Measurements from ENCODE around the gene MPZ. TPM values are rescaled to one million over a fixed set of nuclear protein-coding genes. Genes with fewer than 3 reads are reported as not detected.

MPZ gene
- total and polyA plus RNA-seq, 10 of the 15 experiments (the other 5 are each of a cell fraction or from before 2014, with no cell fraction given): 0.09 to 6.9 (median 4.7) TPM

- no TSS peak for BruUV-seq (replicated peaks)
- Histone ChIP-seq H3K27ac (ENCODE audit: control insufficient read depth, insufficient read depth) (no peak overlapping the region), H3K79me2 (ENCODE audit: control insufficient read depth, insufficient read depth, low read length) (no peaks in the 10 kb centered on the region), H3K4me3 (no peak overlapping the region), H3K27me3 (replicated peaks in 1 of 2; ENCODE audit: control insufficient read depth in 2 of 2, insufficient read depth in 2 of 2, low read length in 1 of 2) (no peaks in the 10 kb centered on the region), H3K9me3 (replicated peaks; ENCODE audit: control insufficient read depth, insufficient read depth, low read length) (no peaks in the 10 kb centered on the region), H3K9ac (ENCODE audit: control insufficient read depth, insufficient read depth, low read length) (no peak overlapping the region), H3K4me1 (ENCODE audit: control insufficient read depth, insufficient read depth, low read length) (peaks cover 10% of the 10 kb centered on the region; the same call in 1 of the 2 replicates), H2AFZ (ENCODE audit: control insufficient read depth, low read depth, low read length) (no peak overlapping the region), H3K4me2 (ENCODE audit: control insufficient read depth, insufficient read depth) (no peak overlapping the region), H3K36me3 (ENCODE audit: control insufficient read depth in 2 of 2, insufficient read depth in 2 of 2, low read length in 1 of 2) (no peaks in the 10 kb centered on the region), H4K20me1 (ENCODE audit: control insufficient read depth, insufficient read depth) (no peaks in the 10 kb centered on the region)
- SMC1A ChIA-PET (ENCODE audit: uncharacterized antibody, unreplicated experiment): interaction anchor here (0.6 to 1.1 kb wide), 2 partner anchors 67 to 162 kb away, joined by 3 read pairs; no protein-coding TSS in a partner anchor
- DNase-seq (ENCODE audit: low read depth, low spot score): no peak
- CTCF ChIA-PET: interaction anchor here (0.6 to 4.0 kb wide), 2 partner anchors 34 to 71 kb away, joined by 3 to 23 read pairs; partner anchors contain the start of gene TOMM40L
- RAD21 ChIA-PET (ENCODE audit: unreplicated experiment): no interaction called here
- POLR2A ChIA-PET: interaction anchor here (0.6 kb wide), 1 partner anchor 11 kb away, joined by 3 read pairs; no protein-coding TSS in a partner anchor
- in situ Hi-C loops (cut with MboI): no loop called here
- intact Hi-C loops (cut with micrococcal nuclease; ENCODE audit: unreplicated experiment): no loop called here
- no peak for TF ChIP-seq ZZZ3 (IDR thresholded peaks at IDR 0.05; ENCODE audit: control insufficient read depth, insufficient read length, low read depth)
- no peak for TF ChIP-seq NFYB (IDR thresholded peaks at IDR 0.05; ENCODE audit: insufficient read depth, low read depth, low read length)
- no peak for TF ChIP-seq MYB (IDR thresholded peaks at IDR 0.05; ENCODE audit: borderline replicate concordance, low read depth, low read length)
- TF ChIP-seq NFXL1 (IDR thresholded peaks at IDR 0.05; ENCODE audit: borderline replicate concordance): no peak
- no peak for TF ChIP-seq CBX5 (IDR thresholded peaks at IDR 0.05; ENCODE audit: low read depth)
- ATAC-seq: no peak
- no peak for FAIRE-seq
Measured at GRCh38 chr1:161297415-161297814, 12.4 kb downstream of the MPZ start.

- H3K36me3 ChIP-seq (ENCODE audit: control insufficient read depth in 2 of 2, insufficient read depth in 2 of 2, low read length in 1 of 2): no peaks in the 10 kb centered on the region
- H3K9ac ChIP-seq (ENCODE audit: control insufficient read depth, insufficient read depth, low read length): no peak overlapping the region
- WGBS (ENCODE audit: insufficient coverage, insufficient replicate concordance, low lambda C conversion rate, missing lambda C conversion rate): 44% methylated on average over 1 of the region's 1 CpG
- FAIRE-seq (peak; percentile 18), ATAC-seq (no peak), DNase-seq (ENCODE audit: low read depth, low spot score) (no peak)
- no peaks in the 10 kb centered on the region for H3K4me1 ChIP-seq (ENCODE audit: control insufficient read depth, insufficient read depth, low read length)
- H3K4me2 ChIP-seq (ENCODE audit: control insufficient read depth, insufficient read depth): no peak overlapping the region
- no peak overlapping the region for H3K27ac ChIP-seq (ENCODE audit: control insufficient read depth, insufficient read depth)
- CTCF ChIA-PET: interaction anchor here (0.6 to 4.6 kb wide), 43 partner anchors 8 to 448 kb away, joined by 3 to 98 read pairs (median 5); partner anchors contain the start of genes NDUFS2, NR1I3, PCP4L1 and PPOX
- in situ Hi-C loops (cut with MboI): loop anchor here (5.0 kb wide), 1 partner anchor 63 kb away; the partner anchor contains the start of gene TOMM40L
- SMC1A ChIA-PET (ENCODE audit: uncharacterized antibody, unreplicated experiment): interaction anchor here (0.5 to 3.7 kb wide), 27 partner anchors 8 to 231 kb away, joined by 3 to 62 read pairs (median 4); partner anchors contain the start of genes APOA2, KLHDC9, NDUFS2 and TOMM40L
- no peaks in the 10 kb centered on the region for H3K9me3 ChIP-seq (replicated peaks; ENCODE audit: control insufficient read depth, insufficient read depth, low read length)
- BruUV-seq (replicated peaks): no TSS peak
- H3K79me2 ChIP-seq (ENCODE audit: control insufficient read depth, insufficient read depth, low read length): no peaks in the 10 kb centered on the region
- POLR2A ChIA-PET: interaction anchor here (0.5 to 0.7 kb wide), 2 partner anchors 32 to 128 kb away, joined by 3 to 4 read pairs; no protein-coding TSS in a partner anchor
- H3K27me3 ChIP-seq (replicated peaks in 1 of 2; ENCODE audit: control insufficient read depth in 2 of 2, insufficient read depth in 2 of 2, low read length in 1 of 2): no peaks in the 10 kb centered on the region
- no peak overlapping the region for H2AFZ ChIP-seq (ENCODE audit: control insufficient read depth, low read depth, low read length)
- intact Hi-C loops (cut with micrococcal nuclease; ENCODE audit: unreplicated experiment): loop anchor here (1.0 to 5.0 kb wide), 4 partner anchors 64 to 98 kb away; partner anchors contain the start of gene TOMM40L
- no peaks in the 10 kb centered on the region for H4K20me1 ChIP-seq (ENCODE audit: control insufficient read depth, insufficient read depth)
- RAD21 ChIA-PET (ENCODE audit: unreplicated experiment): interaction anchor here (0.6 to 2.6 kb wide), 23 partner anchors 15 to 125 kb away, joined by 3 to 32 read pairs (median 5); partner anchors contain the start of genes CFAP126, PPOX and TOMM40L
- H3K4me3 ChIP-seq: no peak overlapping the region
- no peak for TF ChIP-seq HSF1 (IDR thresholded peaks at IDR 0.05; ENCODE audit: low read depth, low read length)
- no peak for TF ChIP-seq MYC (IDR thresholded peaks at IDR 0.05; ENCODE audit: insufficient read depth, insufficient read length, insufficient replicate concordance, low read length, severe bottlenecking)
- no peak for TF ChIP-seq RFX5 (IDR thresholded peaks at IDR 0.05; ENCODE audit: low read depth, low read length)
- no peak for TF ChIP-seq MEF2A (IDR thresholded peaks at IDR 0.05; ENCODE audit: insufficient read depth, low read depth, low read length)
Measured at GRCh38 chr1:161290779-161291178, 19.0 kb downstream of the MPZ start.
